Glomerular endothelial cell (primary cell): ENCODE results near the gene SBF2. TPM values are rescaled to one million over a fixed set of nuclear protein-coding genes. Genes with fewer than 3 reads are reported as not detected.
"Not testable (repeated sequence)": the region's sequence is repeated elsewhere in the genome, so short reads cannot be mapped to it uniquely, and the experiment has no call there.

Source experiments
- DNase-seq: peaks from one replicate; pipeline ENCODE4 v3.0.0-alpha.2; 2011; ENCODE audit warnings: low read depth, low spot score; ENCODE audit errors: extremely low read depth
- total RNA-seq: library from RNA; depleted of rRNA; stranded (reverse); fragments of >200 nt; gene quantifications from 2 replicates; pipeline ENCODE4 v1.2.3, GENCODE V29; 2015

The SBF2 gene
- total RNA-seq, 1 donor from 2014 or later: 35.5 TPM

GRCh38 chr11:9758637-9759518 is 535.1 kb downstream of the SBF2 start:
- no peak for DNase-seq

- no peak for DNase-seq
These were observed 536.0 kb downstream of the SBF2 start for GRCh38 chr11:9757809-9758636.

DNA sequence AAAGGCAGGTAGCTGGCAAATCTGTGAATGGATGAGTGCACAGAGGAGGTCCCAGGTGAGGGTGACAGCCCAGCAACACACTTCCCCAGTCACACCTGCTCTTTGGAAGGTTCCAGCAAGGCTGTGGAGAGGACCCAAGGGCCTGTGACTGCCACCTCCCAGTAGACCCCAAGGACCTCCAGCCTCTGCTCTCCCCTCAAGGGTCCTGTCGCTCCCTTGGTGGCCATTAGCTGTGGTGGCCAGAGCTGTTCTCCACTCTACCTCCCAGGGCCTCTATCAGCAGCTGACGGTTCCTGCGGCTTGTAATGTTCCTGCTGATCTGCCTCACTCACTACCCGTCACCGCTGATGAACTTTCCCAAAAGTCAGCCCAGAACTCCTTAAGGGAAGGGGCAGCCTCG is 537.1 kb downstream of the SBF2 start:
- DNase-seq: no peak

DNA sequence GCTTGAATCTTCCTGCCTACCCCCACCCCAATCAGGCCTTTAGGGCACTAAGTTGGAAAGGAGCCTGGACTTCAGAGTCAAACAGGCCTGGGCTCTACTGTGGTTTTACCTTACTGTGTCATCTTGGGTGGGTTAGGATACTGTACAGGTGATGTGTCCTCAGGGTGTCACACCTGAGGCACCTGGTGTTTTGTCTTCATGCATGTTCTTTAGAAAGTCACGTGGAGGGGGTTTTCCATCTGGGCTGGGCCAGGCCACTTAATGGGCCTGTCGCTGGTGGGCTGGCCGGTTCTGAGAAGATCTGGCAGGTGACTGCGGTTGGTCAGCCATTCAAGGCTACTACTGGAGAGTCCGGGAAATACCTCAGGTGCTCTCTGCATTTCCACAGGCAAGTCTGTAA is 537.6 kb downstream of the SBF2 start:
- no peak for DNase-seq

DNA sequence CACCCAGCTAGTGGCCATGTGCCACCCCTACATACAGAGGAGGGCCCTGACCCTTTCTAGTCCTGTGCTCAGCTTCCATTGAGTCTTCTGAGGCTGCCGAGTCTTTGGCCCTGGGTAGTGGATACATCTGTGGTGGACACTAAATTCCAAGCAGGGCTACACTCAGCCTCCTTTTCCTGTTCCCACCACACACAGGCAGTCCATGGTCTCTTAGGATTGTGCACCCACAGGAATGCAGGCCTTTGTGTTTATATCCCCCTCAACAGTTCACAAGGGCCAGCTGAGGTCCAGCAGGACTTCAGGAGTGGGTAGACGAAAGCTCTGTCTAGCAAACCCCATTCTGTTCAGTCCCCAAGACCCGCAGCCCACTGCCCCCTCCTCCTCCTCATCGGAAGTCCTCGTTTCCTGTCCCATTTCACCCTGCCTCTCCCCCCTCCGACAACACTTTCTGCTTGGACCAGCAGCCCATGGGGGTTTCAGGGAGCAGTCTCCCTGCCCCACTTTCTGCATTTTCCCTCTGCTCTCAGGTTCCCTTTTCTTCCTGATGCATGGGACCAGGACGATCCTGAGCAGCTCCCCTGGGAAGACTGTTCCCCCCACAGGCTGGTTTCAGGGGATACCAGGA is 538.3 kb downstream of the SBF2 start:
- DNase-seq: no peak

- DNase-seq: no peak
These were observed 540.0 kb downstream of the SBF2 start for GRCh38 chr11:9754010-9754471.

GRCh38 chr11:9753021-9753420 is 541.0 kb downstream of the SBF2 start:
- DNase-seq: no peak

- no peak for DNase-seq
These were observed 541.9 kb downstream of the SBF2 start for GRCh38 chr11:9752091-9752490.

GRCh38 chr11:9750551-9750950 is 543.5 kb downstream of the SBF2 start:
- no peak for DNase-seq

DNA sequence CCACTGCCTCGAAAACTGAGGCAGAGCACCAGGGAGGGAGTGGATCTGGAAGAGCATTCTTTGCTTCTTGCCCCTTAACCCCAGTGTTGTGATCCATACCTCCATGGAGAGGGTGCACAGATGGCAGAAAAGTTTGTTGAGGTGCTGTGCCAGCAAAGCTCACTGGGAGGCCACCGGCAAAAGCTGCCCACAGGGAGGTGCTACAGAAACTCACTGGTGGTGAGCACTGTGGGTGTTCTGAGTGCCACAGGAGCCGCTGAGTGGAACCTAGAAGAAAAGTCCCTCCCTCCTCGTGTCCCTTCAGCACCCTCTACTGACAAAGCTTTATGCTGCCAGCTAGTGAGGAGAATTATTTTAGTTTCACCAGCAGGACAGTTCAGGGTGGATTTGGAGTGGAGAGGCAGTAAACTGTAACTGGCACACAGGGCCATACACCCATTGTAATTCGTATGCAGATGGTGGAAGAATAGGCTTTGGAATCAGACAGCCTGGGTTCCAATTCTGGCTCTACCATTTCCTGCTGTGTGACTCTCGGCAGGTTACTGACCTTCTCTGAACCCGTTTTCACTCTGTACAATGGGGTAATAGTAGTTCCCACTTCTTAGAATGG is 545.6 kb downstream of the SBF2 start:
- peak; percentile 47 for DNase-seq

DNA sequence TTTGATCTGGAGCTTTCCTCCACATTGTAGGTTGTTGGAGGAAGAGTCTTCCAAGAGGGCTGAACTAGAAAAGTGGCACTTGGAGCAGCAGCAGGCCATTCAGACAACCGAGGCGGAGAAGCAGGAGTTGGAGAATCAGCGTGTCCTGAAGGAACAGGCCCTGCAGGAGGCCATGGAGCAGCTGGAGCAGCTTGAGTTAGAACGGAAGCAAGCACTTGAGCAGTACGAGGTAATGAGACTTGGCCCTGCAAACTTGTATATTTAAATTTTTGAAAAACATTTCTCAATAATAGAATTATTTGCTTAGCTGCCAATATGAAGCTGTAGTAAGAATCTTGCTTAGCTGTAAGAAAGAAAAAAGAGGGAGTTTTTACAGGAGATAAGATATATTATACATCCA is 546.2 kb downstream of the SBF2 start:
- no peak for DNase-seq

DNA sequence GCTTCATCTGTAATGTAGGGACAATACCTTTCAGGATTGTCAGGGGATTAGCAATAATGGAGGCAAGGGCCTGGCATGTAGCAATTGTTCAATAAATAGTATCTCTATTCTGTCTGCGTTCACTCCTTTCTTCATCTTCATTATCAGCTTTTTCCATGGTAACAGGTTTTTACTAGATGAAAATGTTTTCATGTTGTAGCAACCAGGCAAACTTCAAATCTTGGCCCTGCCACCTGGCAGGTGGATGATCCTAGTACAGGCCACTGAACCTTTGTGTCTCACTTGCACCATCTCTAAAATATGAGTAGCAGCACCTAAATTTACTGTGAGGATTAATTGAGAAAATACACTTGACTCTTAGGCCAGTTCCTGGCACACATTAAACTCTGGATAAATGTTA is 546.8 kb downstream of the SBF2 start:
- DNase-seq: no peak

- no peak for DNase-seq
These were observed 548.4 kb downstream of the SBF2 start for GRCh38 chr11:9745411-9746211.

DNA sequence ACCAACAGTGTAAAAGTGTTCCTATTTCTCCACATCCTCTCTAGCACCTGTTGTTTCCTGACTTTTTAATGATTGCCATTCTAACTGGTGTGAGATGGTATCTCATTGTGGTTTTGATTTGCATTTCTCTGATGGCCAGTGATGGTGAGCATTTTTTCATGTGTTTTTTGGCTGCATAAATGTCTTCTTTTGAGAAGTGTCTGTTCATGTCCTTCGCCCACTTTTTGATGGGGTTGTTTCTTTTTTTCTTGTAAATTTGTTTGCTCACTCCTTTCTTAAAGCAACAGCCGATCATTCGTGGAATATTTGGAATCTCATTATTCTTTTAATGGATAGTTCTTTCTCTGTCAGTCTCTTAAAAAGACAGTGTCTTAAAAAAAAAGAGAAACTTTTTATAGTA is 550.5 kb downstream of the SBF2 start:
- DNase-seq: not testable (repeated sequence)

GRCh38 chr11:9741260-9741659 is 552.8 kb downstream of the SBF2 start:
- no peak for DNase-seq

- no peak for DNase-seq
These were observed 553.7 kb downstream of the SBF2 start for GRCh38 chr11:9740202-9740883.

DNA sequence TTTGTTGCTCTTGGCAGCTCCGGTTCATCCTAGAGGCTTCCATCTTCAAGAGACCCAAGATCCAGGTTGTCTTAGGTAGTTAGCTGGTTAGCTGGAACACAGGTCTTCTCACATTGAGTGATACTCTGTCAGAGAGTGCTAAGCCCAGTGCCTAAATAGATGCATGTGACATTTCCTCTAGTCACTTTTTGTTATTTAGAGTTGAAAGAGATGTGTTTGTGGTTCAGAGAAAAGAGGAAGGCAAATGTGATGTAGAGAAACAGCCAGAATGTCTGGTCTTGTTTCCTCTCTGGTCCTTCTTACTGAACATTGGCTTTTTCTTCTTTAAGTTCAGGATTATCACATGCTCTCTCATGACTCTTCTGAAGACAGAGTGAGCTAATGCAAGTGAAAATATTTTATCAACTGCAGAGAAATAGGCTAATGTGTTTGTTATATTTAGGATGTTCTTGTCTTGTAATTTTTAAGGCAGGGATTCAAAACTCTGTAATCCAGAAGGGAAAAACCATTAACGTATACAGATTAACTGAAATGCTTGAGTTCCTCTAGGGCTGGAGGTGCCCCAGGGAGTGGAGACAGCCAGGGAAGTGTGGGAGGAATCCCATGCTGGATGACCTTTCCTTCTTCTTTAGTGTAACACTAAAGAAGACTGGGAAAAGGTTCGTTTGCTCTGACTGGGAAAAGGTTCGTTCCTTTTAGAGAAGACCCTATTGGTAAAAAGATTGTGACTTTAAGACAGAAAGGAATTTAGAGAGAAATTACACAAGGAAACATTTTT is 554.7 kb downstream of the SBF2 start:
- DNase-seq: no peak

DNA sequence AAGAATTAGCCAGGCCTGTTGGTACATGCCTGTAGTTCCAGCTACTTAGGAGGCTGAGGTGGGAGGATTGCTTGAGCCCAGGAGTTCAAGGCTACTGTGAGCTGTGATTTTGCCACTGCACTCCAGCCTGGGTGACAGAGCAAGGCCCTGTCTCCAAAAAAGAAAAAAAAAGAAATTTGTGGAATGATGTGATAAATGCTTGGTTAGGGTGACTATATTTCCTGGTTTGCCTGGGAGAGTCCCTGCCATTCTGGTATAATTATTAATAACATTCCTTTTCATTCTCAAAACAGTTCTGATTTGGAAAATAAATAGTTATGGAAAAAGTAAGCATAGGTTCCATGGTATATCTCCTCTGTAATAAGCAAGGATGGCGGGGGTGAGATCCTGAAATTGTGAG is 555.3 kb downstream of the SBF2 start:
- no peak for DNase-seq

GRCh38 chr11:9738116-9738515 is 555.9 kb downstream of the SBF2 start:
- no peak for DNase-seq
